Measurements from ENCODE around the gene HTR4. TPM values are rescaled to one million over a fixed set of nuclear protein-coding genes. Genes with fewer than 3 reads are reported as not detected.

The HTR4 gene
- total RNA-seq, 1 experiment from 2014 or later: not detected

DNA sequence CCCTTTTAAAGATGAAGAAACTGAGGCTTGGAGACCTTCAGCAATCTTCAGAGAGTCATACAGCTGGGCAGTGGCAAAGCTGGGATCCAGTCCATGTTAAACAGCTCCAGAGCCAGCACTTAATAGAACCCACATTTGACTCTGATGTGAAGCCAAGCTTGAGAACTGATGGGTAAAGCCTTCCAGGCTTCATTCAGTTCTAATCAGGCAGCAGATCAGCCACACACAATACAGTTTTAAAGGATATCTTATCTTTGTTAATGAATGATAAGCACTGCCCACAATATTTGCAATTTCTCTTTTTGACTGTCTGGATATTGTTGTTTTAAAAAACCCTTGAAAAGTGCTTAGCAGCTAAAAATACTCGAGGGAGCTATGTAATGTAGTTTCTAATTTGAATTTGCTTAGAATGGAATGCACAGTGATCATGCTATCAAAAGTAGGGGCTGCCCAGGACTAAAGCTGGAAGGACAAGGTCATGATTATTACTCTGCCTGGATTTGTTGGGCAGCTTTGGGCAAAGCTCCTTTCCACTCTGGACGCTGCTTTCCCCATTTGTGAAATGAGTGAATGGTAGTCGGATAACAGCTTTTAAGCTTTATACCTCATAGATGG lies 31.3 kb upstream of the HTR4 start:
- intact Hi-C loops (cut with micrococcal nuclease; ENCODE audit: unreplicated experiment): no loop called here
- no peak overlapping the region for H3K4me3 ChIP-seq (ENCODE audit: low read depth, low read length, poor library complexity, severe bottlenecking)
- H3K36me3 ChIP-seq (ENCODE audit: insufficient read depth, low read length, poor library complexity, severe bottlenecking): no peaks in the 10 kb centered on the region
- H3K27ac ChIP-seq (ENCODE audit: low read depth, low read length, poor library complexity, severe bottlenecking): no peak overlapping the region
- no peak for DNase-seq (ENCODE audit: low spot score)
- ChIA-PET POLR2A (ENCODE audit: low non-redundant PET) (no interaction called here), CTCF (no interaction called here)
- TF ChIP-seq, protein P1, sequence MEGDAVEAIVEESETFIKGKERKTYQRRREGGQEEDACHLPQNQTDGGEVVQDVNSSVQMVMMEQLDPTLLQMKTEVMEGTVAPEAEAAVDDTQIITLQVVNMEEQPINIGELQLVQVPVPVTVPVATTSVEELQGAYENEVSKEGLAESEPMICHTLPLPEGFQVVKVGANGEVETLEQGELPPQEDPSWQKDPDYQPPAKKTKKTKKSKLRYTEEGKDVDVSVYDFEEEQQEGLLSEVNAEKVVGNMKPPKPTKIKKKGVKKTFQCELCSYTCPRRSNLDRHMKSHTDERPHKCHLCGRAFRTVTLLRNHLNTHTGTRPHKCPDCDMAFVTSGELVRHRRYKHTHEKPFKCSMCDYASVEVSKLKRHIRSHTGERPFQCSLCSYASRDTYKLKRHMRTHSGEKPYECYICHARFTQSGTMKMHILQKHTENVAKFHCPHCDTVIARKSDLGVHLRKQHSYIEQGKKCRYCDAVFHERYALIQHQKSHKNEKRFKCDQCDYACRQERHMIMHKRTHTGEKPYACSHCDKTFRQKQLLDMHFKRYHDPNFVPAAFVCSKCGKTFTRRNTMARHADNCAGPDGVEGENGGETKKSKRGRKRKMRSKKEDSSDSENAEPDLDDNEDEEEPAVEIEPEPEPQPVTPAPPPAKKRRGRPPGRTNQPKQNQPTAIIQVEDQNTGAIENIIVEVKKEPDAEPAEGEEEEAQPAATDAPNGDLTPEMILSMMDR (conservative IDR thresholded peaks at IDR 0.05; ENCODE audit: low read depth, low read length): no peak
- TF ChIP-seq EZH2 (IDR thresholded peaks at IDR 0.05; ENCODE audit: borderline replicate concordance, low read depth, low read length, poor library complexity, severe bottlenecking): no peak
- no peaks in the 10 kb centered on the region for H3K9me3 ChIP-seq (ENCODE audit: low read depth, low read length, poor library complexity, severe bottlenecking)
- no peaks in the 10 kb centered on the region for H3K4me1 ChIP-seq (ENCODE audit: insufficient read depth, low read length, poor library complexity, severe bottlenecking)
- BruUV-seq (replicated peaks): no TSS peak
- H3K27me3 ChIP-seq (replicated peaks; ENCODE audit: insufficient read depth, low read depth, low read length, poor library complexity): peaks cover 22% of the 10 kb centered on the region

DNA sequence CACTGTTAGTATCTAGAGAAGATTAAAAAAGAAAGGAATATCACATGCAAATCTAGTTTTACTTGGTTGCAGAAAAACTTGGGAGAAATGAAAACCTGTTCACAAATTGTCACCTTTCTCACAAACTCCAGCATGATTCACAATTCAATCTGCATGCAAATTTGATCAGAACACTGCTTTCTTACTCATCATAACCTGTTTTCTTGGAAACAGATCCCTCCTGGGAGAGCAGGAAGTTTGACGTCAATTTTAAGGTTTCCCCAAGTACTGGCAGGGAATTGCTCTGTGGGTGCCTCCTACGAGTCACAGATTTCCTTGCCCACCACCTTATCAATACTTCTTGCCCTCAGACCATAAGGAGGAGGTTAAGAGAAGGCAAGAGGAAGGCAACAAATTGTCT lies 30.2 kb upstream of the HTR4 start:
- intact Hi-C loops (cut with micrococcal nuclease; ENCODE audit: unreplicated experiment): no loop called here
- no TSS peak for BruUV-seq (replicated peaks)
- H3K4me1 ChIP-seq (ENCODE audit: insufficient read depth, low read length, poor library complexity, severe bottlenecking): no peaks in the 10 kb centered on the region
- TF ChIP-seq EZH2 (IDR thresholded peaks at IDR 0.05; ENCODE audit: borderline replicate concordance, low read depth, low read length, poor library complexity, severe bottlenecking): no peak
- TF ChIP-seq, protein P1 (conservative IDR thresholded peaks at IDR 0.05; ENCODE audit: low read depth, low read length): no peak
- H3K9me3 ChIP-seq (ENCODE audit: low read depth, low read length, poor library complexity, severe bottlenecking): no peaks in the 10 kb centered on the region
- POLR2A ChIA-PET (ENCODE audit: low non-redundant PET): no interaction called here
- H3K27ac ChIP-seq (ENCODE audit: low read depth, low read length, poor library complexity, severe bottlenecking): no peak overlapping the region
- peaks cover 33% of the 10 kb centered on the region for H3K27me3 ChIP-seq (replicated peaks; ENCODE audit: insufficient read depth, low read depth, low read length, poor library complexity)
- no peak overlapping the region for H3K4me3 ChIP-seq (ENCODE audit: low read depth, low read length, poor library complexity, severe bottlenecking)
- DNase-seq (ENCODE audit: low spot score): no peak
- H3K36me3 ChIP-seq (ENCODE audit: insufficient read depth, low read length, poor library complexity, severe bottlenecking): no peaks in the 10 kb centered on the region
- CTCF ChIA-PET: no interaction called here

DNA sequence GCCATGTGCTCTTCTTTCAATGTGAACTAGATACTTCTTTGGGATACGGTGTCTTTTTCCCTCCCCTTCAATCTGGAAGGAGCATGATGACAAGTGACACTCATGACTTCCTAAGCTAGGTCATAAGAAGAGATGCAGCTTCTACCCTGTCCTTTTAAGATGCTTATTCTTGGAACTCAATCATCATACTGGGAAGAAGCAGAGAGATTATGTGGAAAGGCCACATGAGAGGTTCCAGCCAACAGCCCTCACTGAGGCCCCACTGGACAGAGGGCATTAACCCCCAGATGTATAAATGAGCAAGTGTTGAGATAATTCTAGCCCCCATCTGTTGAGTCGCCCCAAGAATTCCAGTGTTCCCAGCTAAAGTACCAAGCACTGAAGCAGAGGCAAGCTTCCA lies 29.3 kb upstream of the HTR4 start:
- no peaks in the 10 kb centered on the region for H3K9me3 ChIP-seq (ENCODE audit: low read depth, low read length, poor library complexity, severe bottlenecking)
- H3K27ac ChIP-seq (ENCODE audit: low read depth, low read length, poor library complexity, severe bottlenecking): no peak overlapping the region
- no peak for DNase-seq (ENCODE audit: low spot score)
- H3K36me3 ChIP-seq (ENCODE audit: insufficient read depth, low read length, poor library complexity, severe bottlenecking): no peaks in the 10 kb centered on the region
- H3K4me3 ChIP-seq (ENCODE audit: low read depth, low read length, poor library complexity, severe bottlenecking): no peak overlapping the region
- no peak for TF ChIP-seq EZH2 (IDR thresholded peaks at IDR 0.05; ENCODE audit: borderline replicate concordance, low read depth, low read length, poor library complexity, severe bottlenecking)
- TF ChIP-seq, protein P1 (conservative IDR thresholded peaks at IDR 0.05; ENCODE audit: low read depth, low read length): no peak
- peaks cover 37% of the 10 kb centered on the region for H3K27me3 ChIP-seq (replicated peaks; ENCODE audit: insufficient read depth, low read depth, low read length, poor library complexity)
- ChIA-PET POLR2A (ENCODE audit: low non-redundant PET) (no interaction called here), CTCF (no interaction called here)
- intact Hi-C loops (cut with micrococcal nuclease; ENCODE audit: unreplicated experiment): no loop called here
- no peaks in the 10 kb centered on the region for H3K4me1 ChIP-seq (ENCODE audit: insufficient read depth, low read length, poor library complexity, severe bottlenecking)
- BruUV-seq (replicated peaks): no TSS peak
